ENCODE data around the gene GNAO1.
A peak's percentile ranks its signal among the peaks of the same experiment; 100 is the strongest.

GNAO1 gene

GRCh38 chr16:56346131-56346890 is 155.0 kb downstream of the GNAO1 start:
- DNase-seq (ENCODE audit: low read depth in 2 of 2, low spot score in 1 of 2): no peak

- DNase-seq (ENCODE audit: low read depth in 2 of 2, low spot score in 1 of 2): no peak
These were observed 155.9 kb downstream of the GNAO1 start for GRCh38 chr16:56347166-56347565.

DNA sequence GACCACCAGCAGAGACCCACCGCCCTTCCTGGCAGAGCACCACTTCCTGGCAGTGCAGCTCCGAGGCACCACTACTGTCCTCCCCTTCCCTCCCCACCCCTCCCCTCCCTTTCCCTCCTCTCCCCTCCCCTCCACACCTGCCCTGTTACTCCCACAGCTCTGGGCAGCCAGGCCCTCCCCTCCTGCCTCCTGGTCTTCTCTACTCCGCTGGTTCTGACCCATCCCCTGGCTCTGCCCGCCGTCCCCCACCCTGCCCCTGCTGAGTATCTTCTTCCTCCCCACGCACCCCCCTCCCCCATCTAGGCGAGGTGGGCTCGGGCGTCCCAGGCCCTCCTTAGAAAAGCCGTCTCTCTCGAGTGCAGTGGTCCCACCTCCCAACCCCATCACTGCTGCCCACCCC is 156.4 kb downstream of the GNAO1 start:
- no peak for DNase-seq (ENCODE audit: low read depth in 2 of 2, low spot score in 1 of 2)

- DNase-seq (ENCODE audit: low read depth in 2 of 2, low spot score in 1 of 2): no peak
These were observed 157.1 kb downstream of the GNAO1 start for GRCh38 chr16:56348168-56349085.

GRCh38 chr16:56349086-56349415 is 157.8 kb downstream of the GNAO1 start:
- DNase-seq (ENCODE audit: low read depth in 2 of 2, low spot score in 1 of 2): no peak

GRCh38 chr16:56349711-56350161 is 158.4 kb downstream of the GNAO1 start:
- DNase-seq (ENCODE audit: low read depth in 2 of 2, low spot score in 1 of 2): no peak

- DNase-seq (ENCODE audit: low read depth in 2 of 2, low spot score in 1 of 2): no peak
These were observed 159.5 kb downstream of the GNAO1 start for GRCh38 chr16:56350491-56351405.

DNA sequence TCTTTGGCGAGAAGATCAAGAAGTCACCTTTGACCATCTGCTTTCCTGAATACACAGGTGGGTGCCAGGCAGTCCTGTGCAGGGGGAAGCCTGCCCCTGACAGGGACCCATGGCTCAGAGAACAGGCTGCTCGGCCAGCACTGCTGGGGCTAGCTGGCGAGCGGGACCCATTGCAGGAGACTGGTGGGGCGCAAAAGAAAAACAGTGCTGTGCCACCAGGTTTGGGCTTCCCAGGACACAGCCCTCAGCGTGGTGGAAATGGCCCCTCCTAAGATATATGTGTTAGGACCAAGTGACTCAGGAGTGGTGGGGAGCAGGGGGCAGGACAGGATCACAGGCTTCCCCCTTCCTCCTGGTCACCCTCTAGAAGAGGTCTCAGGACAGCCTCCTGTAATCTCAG is 160.2 kb downstream of the GNAO1 start:
- DNase-seq (ENCODE audit: low read depth in 2 of 2, low spot score in 1 of 2): no peak

DNA sequence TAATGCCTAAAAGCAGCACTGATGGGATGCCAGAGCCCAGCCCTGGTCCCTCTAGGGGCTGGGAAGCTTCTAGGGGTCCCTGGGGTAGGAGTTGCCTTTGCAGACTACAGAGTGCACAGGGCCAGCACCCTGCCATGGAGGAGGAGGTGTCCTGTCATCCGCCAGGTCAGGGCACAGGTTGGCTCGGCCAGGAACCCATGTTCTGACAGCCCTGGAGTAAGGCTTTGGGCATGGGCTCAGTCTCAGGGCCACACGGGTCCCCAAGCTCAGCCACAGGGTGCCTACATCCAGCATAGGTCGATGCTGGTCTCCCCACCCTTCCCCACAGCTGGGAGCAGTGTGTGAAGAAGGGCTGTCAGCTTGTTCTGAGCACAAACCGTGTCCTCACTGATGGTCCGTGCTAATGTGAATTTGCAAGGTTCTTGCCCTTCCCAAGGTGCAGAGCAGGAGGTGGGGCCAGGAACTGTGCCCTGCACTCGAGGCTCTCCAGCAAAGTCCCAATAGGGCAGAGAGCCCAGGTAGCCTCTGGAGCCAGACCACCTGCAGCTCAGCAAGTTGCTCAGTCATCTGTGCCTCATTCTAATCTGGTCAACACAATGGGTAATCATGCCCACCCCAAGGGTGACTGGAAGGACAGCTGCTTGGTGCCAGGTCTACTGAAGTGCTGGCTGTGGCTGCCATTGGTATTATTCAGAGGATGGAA is 161.2 kb downstream of the GNAO1 start:
- no peak for DNase-seq (ENCODE audit: low read depth in 2 of 2, low spot score in 1 of 2)

GRCh38 chr16:56353054-56353921 is 162.0 kb downstream of the GNAO1 start:
- DNase-seq (ENCODE audit: low read depth in 2 of 2, low spot score in 1 of 2): no peak

GRCh38 chr16:56354016-56354415 is 162.7 kb downstream of the GNAO1 start:
- no peak for DNase-seq (ENCODE audit: low read depth in 2 of 2, low spot score in 1 of 2)

DNA sequence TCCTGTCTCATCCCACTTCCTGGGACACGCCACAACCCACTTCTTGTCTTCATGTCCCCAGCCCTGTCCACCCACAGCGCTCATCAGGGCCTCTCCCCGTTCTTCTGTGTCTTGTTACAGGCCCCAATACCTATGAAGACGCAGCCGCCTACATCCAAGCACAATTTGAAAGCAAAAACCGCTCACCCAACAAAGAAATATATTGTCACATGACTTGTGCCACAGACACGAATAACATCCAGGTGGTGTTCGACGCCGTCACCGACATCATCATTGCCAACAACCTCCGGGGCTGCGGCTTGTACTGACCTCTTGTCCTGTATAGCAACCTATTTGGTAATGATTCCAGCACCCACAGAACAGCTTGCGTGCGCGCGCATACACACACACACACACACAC is 163.5 kb downstream of the GNAO1 start:
- DNase-seq (ENCODE audit: low read depth in 2 of 2, low spot score in 1 of 2): no peak

DNA sequence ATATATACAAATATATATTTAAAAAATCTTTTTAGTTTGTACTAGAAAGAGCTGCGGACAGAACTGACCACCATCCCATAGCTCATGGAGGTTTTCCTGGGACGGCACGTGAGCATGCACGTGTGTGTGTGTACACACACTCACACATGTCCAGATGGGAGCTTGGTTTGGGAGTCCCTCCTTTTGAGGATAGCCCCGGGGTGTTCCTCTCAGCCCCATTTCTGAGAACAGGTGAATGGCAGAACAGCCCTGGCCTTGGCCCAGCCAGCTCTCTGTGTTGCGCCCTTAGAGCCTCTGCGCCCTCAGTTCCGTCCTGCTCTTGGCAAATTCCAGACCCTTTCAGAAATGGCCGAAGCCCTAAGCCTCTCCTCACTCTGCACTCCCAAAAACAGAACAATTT is 163.9 kb downstream of the GNAO1 start:
- no peak for DNase-seq (ENCODE audit: low read depth in 2 of 2, low spot score in 1 of 2)

DNA sequence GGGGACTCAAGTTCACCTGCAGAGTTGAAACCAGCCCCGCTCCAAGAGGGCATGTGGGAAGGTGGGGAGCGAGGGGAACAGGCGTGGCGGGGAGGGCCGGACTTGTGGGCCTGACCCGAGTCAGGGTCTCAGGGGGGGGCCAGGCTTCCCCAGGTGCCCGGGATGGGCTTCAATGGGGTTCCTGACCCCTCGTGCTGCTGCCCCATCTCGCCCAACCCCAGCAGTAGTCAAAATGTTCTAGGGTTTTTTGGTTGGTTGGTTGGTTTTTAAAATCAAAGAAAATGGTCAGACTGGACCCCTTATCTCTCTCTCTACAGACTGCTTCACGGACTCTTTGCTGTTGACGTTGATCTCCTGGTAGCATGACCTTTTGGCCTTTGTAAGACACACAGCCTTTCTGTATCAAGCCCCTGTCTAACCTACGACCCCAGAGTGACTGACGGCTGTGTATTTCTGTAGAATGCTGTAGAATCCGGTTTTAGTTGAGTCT is 164.5 kb downstream of the GNAO1 start:
- no peak for DNase-seq (ENCODE audit: low read depth in 2 of 2, low spot score in 1 of 2)

DNA sequence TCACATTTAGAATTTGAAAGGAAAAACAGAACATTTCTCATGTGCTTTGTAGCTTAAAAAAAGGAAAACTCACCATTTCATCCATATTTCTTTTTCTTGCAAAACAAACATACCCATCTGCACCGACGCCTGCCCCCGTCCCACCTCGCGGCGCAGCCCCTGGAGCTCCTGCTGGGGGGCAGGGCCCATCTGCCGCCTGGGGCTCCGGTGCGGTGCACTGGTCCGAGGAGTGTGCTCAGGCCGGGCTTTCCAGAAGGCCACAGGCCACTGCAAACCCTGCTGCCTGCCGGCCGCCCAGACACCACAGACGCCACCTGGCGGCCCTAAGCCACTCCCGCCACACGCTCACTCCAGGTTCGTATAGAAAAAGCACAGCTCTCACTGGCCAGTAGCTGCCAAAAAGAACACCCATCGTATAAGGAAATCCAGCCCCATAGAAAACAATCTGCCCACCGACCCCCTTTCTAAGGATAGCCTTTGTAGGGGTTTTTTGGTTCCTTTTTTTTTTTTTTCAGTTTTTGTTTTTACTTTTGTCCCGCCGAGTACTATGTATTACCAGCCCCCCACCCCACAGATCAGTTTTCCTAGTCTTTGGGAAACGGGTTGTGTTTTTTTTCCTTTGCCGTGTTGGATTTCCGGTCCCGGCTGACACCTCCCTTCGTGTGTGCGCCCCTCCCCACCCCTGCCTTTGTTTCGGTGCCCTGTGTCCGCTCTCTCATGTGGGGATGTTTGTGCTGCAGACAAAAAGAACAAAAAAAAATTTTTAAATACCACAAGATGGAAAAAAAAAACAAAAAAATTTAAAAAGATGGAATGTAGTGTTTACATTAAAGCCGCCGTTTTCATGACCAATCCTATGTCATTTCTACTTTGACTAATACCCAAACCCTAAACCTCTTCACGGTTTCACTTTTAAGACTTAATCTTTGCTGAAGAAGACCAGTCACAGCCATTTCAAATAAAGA is 165.3 kb downstream of the GNAO1 start:
- DNase-seq (ENCODE audit: low read depth in 2 of 2, low spot score in 1 of 2): peak; percentile 7 to 13

DNA sequence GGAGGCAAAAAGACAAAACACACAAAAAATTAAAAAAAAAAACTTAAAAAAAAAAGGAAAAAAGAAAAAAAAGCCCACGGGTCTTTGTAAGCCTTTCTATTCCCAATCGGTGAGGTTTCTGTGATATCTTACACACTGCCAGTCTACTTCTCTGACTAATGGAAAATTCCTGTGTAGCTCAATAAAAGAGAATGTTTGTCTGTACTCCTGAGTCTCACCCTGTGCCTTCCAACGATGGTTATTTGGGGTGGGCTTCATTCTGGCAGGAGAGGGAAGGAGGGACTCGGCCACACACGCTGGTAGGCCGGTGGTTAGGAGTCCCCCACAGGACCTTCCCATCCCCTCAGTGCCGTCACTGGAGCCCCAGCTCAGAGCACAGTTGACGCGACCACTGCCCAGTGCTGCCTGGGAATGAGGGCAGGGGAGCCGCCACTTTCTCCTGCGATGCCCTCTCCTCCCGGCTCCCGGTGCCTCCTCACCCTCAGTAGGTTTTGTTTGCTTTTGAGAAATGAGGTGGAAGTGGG is 166.0 kb downstream of the GNAO1 start:
- DNase-seq (ENCODE audit: low read depth in 2 of 2, low spot score in 1 of 2): no peak

- no peak for DNase-seq (ENCODE audit: low read depth in 2 of 2, low spot score in 1 of 2)
These were observed 166.6 kb downstream of the GNAO1 start for GRCh38 chr16:56357765-56358322.

All from stimulated activated CD8-positive, alpha-beta memory T cell treated with anti-CD3 and anti-CD28 coated beads, Interleukin-4, amount 100 ng/mL, for 4 hours (primary cell).